HepG2 (cell line): ENCODE measurements around the gene DHRS1. TPM values are rescaled to one million over a fixed set of nuclear protein-coding genes. Genes with fewer than 3 reads are reported as not detected.

Experiments
- BHLHE40 ChIP-seq: IDR thresholded peaks from 2 replicates; pipeline ENCODE4 v1.6.1; 2011; ENCODE audit warnings: low read length, improper control_type of control experiment
- KLF6 ChIP-seq: IDR thresholded peaks from 2 replicates; pipeline ENCODE4 v1.8.0; 2016; ENCODE audit warnings: missing biosample characterization, missing genetic modification reagents
- MAZ ChIP-seq, 2 experiments: sonication (generic) in 1 of 2; formaldehyde crosslinking in 1 of 2; IDR thresholded peaks; 2 replicates each; pipeline versions ENCODE4 v1.5.0 to v1.6.1; 2012 to 2020; ENCODE audit warnings: low read depth in 2 of 2, mild to moderate bottlenecking in 2 of 2, borderline replicate concordance in 1 of 2, improper control_type of control experiment in 1 of 2, low read length in 1 of 2, missing genetic modification reagents in 1 of 2, moderate library complexity in 1 of 2
- NONO ChIP-seq, 2 experiments: fragments of 450-650 bp in 1 of 2; sonication (generic) in 1 of 2; formaldehyde crosslinking in 1 of 2; IDR thresholded peaks in 1 of 2; conservative IDR thresholded peaks in 1 of 2; 2 replicates each; pipeline versions ENCODE4 v1.6.1 to v1.8.0; 2017 to 2022; ENCODE audit warnings: mild to moderate bottlenecking in 1 of 2, missing genetic modification reagents in 1 of 2, moderate library complexity in 1 of 2
- RARA ChIP-seq: IDR thresholded peaks from 2 replicates; pipeline ENCODE4 v1.6.1; 2016; ENCODE audit warnings: missing genetic modification reagents, missing compliant biosample characterization
- RARG ChIP-seq: sonication (generic); formaldehyde crosslinking; IDR thresholded peaks from 2 replicates; pipeline ENCODE4 v1.4.0; 2020; ENCODE audit warnings: low read depth, mild to moderate bottlenecking, missing genetic modification reagents
- RBAK ChIP-seq: sonication (generic); formaldehyde crosslinking; IDR thresholded peaks from 2 replicates; pipeline ENCODE4 v1.5.1; 2020; ENCODE audit warnings: mild to moderate bottlenecking, missing genetic modification reagents
- SALL1 ChIP-seq: sonication (generic); formaldehyde crosslinking; IDR thresholded peaks from 2 replicates; pipeline ENCODE4 v1.8.0; 2022; ENCODE audit warnings: mild to moderate bottlenecking, missing genetic modification reagents
- SP140L ChIP-seq: sonication (generic); formaldehyde crosslinking; IDR thresholded peaks from 2 replicates; pipeline ENCODE4 v1.4.0; 2020; ENCODE audit warnings: missing genetic modification reagents, borderline replicate concordance
- SRSF1 ChIP-seq: fragments of 200-400 bp; formaldehyde crosslinking; optimal IDR thresholded peaks from 2 replicates; pipeline ENCODE3; 2017; ENCODE audit warnings: mild to moderate bottlenecking, low read depth, low read length, moderate library complexity
- TARDBP ChIP-seq: sonication (generic); formaldehyde crosslinking; IDR thresholded peaks from 2 replicates; pipeline ENCODE4 v1.8.0; 2022; ENCODE audit warnings: mild to moderate bottlenecking, missing genetic modification reagents
- TSC22D2 ChIP-seq: sonication (generic); formaldehyde crosslinking; IDR thresholded peaks from 2 replicates; pipeline ENCODE4 v1.5.1; 2020; ENCODE audit warnings: missing genetic modification reagents, mild to moderate bottlenecking, borderline replicate concordance
- ZBTB1 ChIP-seq: sonication (generic); formaldehyde crosslinking; IDR thresholded peaks from 2 replicates; pipeline ENCODE4 v1.4.0; 2020; ENCODE audit warnings: missing genetic modification reagents, borderline replicate concordance
- ZBTB7A ChIP-seq: sonication (generic); formaldehyde crosslinking; IDR thresholded peaks from 2 replicates; pipeline ENCODE4 v1.8.0; 2022; ENCODE audit warnings: mild to moderate bottlenecking, missing genetic modification reagents
- ZNF382 ChIP-seq: sonication (generic); formaldehyde crosslinking; IDR thresholded peaks from 2 replicates; pipeline ENCODE4 v1.5.0; 2020; ENCODE audit warnings: missing genetic modification reagents, mild to moderate bottlenecking, borderline replicate concordance
- ZNF44 ChIP-seq: sonication (generic); formaldehyde crosslinking; IDR thresholded peaks from 2 replicates; pipeline ENCODE4 v1.5.1; 2020; ENCODE audit warnings: mild to moderate bottlenecking, missing genetic modification reagents
- polyA plus RNA-seq, 8 experiments: library from polyadenylated mRNA; depleted of rRNA in 3 of 8; stranded (reverse) in 7 of 8; unstranded in 1 of 8; fragments of >200 nt; fragmentation: Illumina TruSeq in 4 of 8; extraction: Trizol in 4 of 8; gene quantifications; 2 replicates each; pipeline versions ENCODE4 v1.2.1 to v1.2.3, GENCODE V29; 2011 to 2016; ENCODE audit warnings: low read depth in 4 of 8, missing spikeins in 1 of 8, mixed read lengths in 1 of 8; ENCODE audit not compliant: insufficient read depth in 1 of 8
- total RNA-seq, 5 experiments: library from RNA; depleted of rRNA; stranded (reverse); fragments of >200 nt; fragmentation: Illumina TruSeq; extraction: Trizol; gene quantifications; 2 replicates each; pipeline ENCODE4 v1.2.3, GENCODE V29; 2016; ENCODE audit warnings: low read depth in 1 of 5
- TF ChIP-seq, protein P1 (sequence below): sonication (generic); formaldehyde crosslinking; IDR thresholded peaks from 2 replicates; pipeline ENCODE4 v1.8.0; 2022; ENCODE audit warnings: low read depth, missing genetic modification reagents

Gene DHRS1
- total and polyA plus RNA-seq, 2 of the 13 experiments (the other 11 are each of a cell fraction or from before 2014, with no cell fraction given) = 49.8 to 60.8 TPM

DNA sequence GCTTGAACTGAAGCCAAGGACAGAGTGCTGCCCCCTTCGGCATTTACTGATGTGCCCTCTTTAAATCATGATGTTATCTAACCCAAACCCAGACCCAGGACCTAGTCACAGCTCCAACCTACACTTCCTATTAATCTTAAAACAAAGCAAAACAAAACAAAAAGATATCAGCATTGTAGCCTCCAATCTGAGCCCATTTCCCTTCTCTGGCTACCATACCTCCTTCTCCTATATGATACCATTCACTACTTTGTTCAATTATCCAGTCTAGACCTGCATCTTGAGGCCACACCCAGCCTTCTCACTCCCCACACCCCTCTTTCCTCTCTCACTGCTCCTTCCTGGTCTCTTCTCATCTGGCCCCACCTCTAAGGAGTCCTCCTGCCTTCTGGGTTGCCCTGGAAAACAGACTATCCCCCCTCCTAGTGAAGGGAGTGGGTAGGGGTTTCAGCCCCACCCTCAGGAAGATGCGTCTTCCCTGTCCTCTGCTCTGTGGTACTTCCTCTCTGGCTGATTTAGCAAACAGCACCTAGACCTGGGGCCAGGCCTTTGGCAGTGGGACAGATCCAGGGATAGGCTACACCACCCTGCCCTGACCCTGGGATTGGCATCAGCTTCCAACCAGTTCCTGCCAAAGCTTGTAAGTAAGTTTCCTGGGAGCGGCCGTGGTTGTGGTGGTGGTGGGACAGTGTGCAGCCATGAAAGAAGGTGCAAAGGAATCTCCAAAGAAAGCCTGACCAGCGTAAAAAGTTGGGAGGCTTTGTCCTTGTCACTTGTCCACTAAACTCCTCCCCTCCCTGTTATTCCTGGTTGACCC is 15.0 kb upstream of the DHRS1 start (continued):
- TF ChIP-seq MAZ (IDR thresholded peaks at IDR 0.05; ENCODE audit: borderline replicate concordance, low read depth, low read length) (no peak), MAZ (CRISPR knock-in tag; IDR thresholded peaks at IDR 0.05; ENCODE audit: low read depth) (no peak), TSC22D2 (0 out of 2 replicates have a peak, but pooled peaks have one; percentile 2), NONO (IDR thresholded peaks at IDR 0.05) (0 out of 2 replicates have a peak, but pooled peaks have one; percentile 67), NONO (CRISPR knock-in tag; conservative IDR thresholded peaks at IDR 0.05) (no peak), RARA (no peak), RARG (CRISPR knock-in tag) (no peak), ZBTB1 (CRISPR knock-in tag) (peak; percentile 16; the same call in 1 of the 2 replicates), ZNF382 (CRISPR knock-in tag) (no peak), BHLHE40 (no peak), SALL1 (0 out of 2 replicates have a peak, but pooled peaks have one; percentile 11), SP140L (CRISPR knock-in tag) (no peak), SRSF1 (no peak), ZBTB7A (CRISPR knock-in tag) (peak; percentile 30; the same call in 1 of the 2 replicates), ZNF44 (no peak), KLF6 (no peak), TARDBP (0 out of 2 replicates have a peak, but pooled peaks have one; percentile 8), RBAK (no peak)
- TF ChIP-seq, protein P1, sequence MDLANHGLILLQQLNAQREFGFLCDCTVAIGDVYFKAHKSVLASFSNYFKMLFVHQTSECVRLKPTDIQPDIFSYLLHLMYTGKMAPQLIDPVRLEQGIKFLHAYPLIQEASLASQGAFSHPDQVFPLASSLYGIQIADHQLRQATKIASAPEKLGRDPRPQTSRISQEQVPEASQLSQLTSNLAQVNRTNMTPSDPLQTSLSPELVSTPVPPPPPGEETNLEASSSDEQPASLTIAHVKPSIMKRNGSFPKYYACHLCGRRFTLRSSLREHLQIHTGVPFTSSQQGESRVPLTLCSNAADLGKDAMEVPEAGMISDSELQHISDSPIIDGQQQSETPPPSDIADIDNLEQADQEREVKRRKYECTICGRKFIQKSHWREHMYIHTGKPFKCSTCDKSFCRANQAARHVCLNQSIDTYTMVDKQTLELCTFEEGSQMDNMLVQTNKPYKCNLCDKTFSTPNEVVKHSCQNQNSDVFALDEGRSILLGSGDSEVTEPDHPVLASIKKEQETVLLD = no peak
